HepG2 (cell line): ENCODE data around the gene ERVMER34-1. TPM values are rescaled to one million over a fixed set of nuclear protein-coding genes. Genes with fewer than 3 reads are reported as not detected.

Source experiments
- ATAC-seq: fragments of 200-7000 bp; cut with Tn5 transposase; 3 replicates; pipeline ENCODE4 v1.9.1; 2020; ENCODE audit warnings: mild to moderate bottlenecking, moderate library complexity
- BruUV-seq: library from RNA; stranded (reverse); fragments of 400-500 nt; replicated peaks from 2 replicates; lab custom pipeline; 2021; lab: Mats Ljungman, UMichigan
- CTCF ChIA-PET: fragments of 300-600 bp; formaldehyde crosslinking; extraction: SDS; loops from one replicate; lab custom pipeline; 2021; ENCODE audit warnings: low total read pairs, inconsistent platforms, low intra/inter-chr PET ratio; lab: Yijun Ruan, JAX
- POLR2A ChIA-PET: fragments of 350-600 bp; sonication (Branson Sonifier 250); formaldehyde crosslinking; loops from one replicate; lab custom pipeline; 2020; ENCODE audit warnings: antibody characterized with exemption, inconsistent platforms; lab: Yijun Ruan, JAX
- DNase-seq: peaks from one replicate; pipeline ENCODE4 v3.0.0-alpha.2; 2015; ENCODE audit warnings: low spot score
- FAIRE-seq: peaks from 3 replicates; lab custom pipeline; 2011; peaks lifted over from hg19 to GRCh38; lab: Jason Lieb, UNC
- H2AFZ ChIP-seq: one replicate; pipeline ENCODE4 v1.6.1; 2011; ENCODE audit warnings: low read length, inconsistent platforms
- H3K27ac ChIP-seq: fragments of 300-600 bp; 3 replicates; pipeline ENCODE4 v1.8.0; 2011; ENCODE audit warnings: mixed run types, mild to moderate bottlenecking, mixed read lengths, low read length, inconsistent platforms; ENCODE audit not compliant: insufficient read depth; ENCODE audit errors: extremely low read length
- H3K27me3 ChIP-seq, 2 experiments: fragments of 200-600 bp in 1 of 2; 2 replicates in 1 of 2; 3 replicates in 1 of 2; pipeline versions ENCODE4 v1.6.0 to v1.8.0; 2011; ENCODE audit warnings: low read length in 2 of 2, mild to moderate bottlenecking in 2 of 2, moderate library complexity in 2 of 2, inconsistent platforms in 1 of 2; ENCODE audit not compliant: insufficient read depth in 2 of 2, control insufficient read depth in 1 of 2
- H3K36me3 ChIP-seq, 2 experiments: fragments of 200-600 bp in 1 of 2; replicated peaks in 1 of 2; 2 replicates in 1 of 2; 3 replicates in 1 of 2; pipeline versions ENCODE4 v1.5.1 to v1.8.0; 2011; ENCODE audit warnings: low read length in 2 of 2, inconsistent platforms in 1 of 2; ENCODE audit not compliant: insufficient read depth in 2 of 2, control insufficient read depth in 1 of 2
- H3K4me1 ChIP-seq: 2 replicates; pipeline ENCODE4 v1.5.1; 2012; ENCODE audit warnings: low read length, inconsistent platforms; ENCODE audit not compliant: insufficient read depth
- H3K4me2 ChIP-seq: 2 replicates; pipeline ENCODE4 v1.6.0; 2011; ENCODE audit warnings: low read depth, low read length, inconsistent platforms
- H3K4me3 ChIP-seq, 3 experiments: fragments of 200-600 bp in 1 of 3; sonication (generic), shearing (Covaris generic) in 1 of 3; replicated peaks in 1 of 3; 2 replicates each; pipeline ENCODE4 v1.5.1; 2011 to 2016; ENCODE audit warnings: low read length in 3 of 3, inconsistent platforms in 2 of 3, low read depth in 2 of 3, mild to moderate bottlenecking in 2 of 3, control low read depth in 1 of 3, mixed read lengths in 1 of 3; ENCODE audit not compliant: insufficient read depth in 1 of 3
- H3K79me2 ChIP-seq: one replicate; pipeline ENCODE4 v1.6.1; 2011; ENCODE audit warnings: low read length, inconsistent platforms; ENCODE audit not compliant: insufficient read depth
- H3K9ac ChIP-seq: 2 replicates; pipeline ENCODE4 v1.6.0; 2011; ENCODE audit warnings: mild to moderate bottlenecking, low read depth, low read length, inconsistent platforms; ENCODE audit not compliant: insufficient read depth
- H3K9me3 ChIP-seq: 2 replicates; pipeline ENCODE4 v1.5.1; 2012; ENCODE audit warnings: mild to moderate bottlenecking, low read length
- H4K20me1 ChIP-seq: 2 replicates; pipeline ENCODE4 v1.6.0; 2011; ENCODE audit warnings: inconsistent platforms, mild to moderate bottlenecking, low read length, moderate library complexity; ENCODE audit not compliant: insufficient read depth
- FOXA3 ChIP-seq: IDR thresholded peaks from 2 replicates; pipeline ENCODE4 v1.6.1; 2016; ENCODE audit warnings: missing genetic modification reagents, missing compliant biosample characterization
- KDM6A ChIP-seq: IDR thresholded peaks from 2 replicates; pipeline ENCODE4 v1.6.1; 2016; ENCODE audit warnings: low read depth
- NCOA5 ChIP-seq: sonication (generic); formaldehyde crosslinking; IDR thresholded peaks from 2 replicates; pipeline ENCODE4 v1.4.0; 2020; ENCODE audit warnings: missing genetic modification reagents
- NFIC ChIP-seq: IDR thresholded peaks from 2 replicates; pipeline ENCODE4 v1.6.1; 2012; ENCODE audit warnings: mild to moderate bottlenecking, low read length, inconsistent platforms
- SATB2 ChIP-seq: sonication (generic); formaldehyde crosslinking; IDR thresholded peaks from 2 replicates; pipeline ENCODE4 v1.5.0; 2020; ENCODE audit warnings: missing genetic modification reagents
- ZNF251 ChIP-seq: sonication (generic); formaldehyde crosslinking; IDR thresholded peaks from 2 replicates; pipeline ENCODE4 v1.9.0; 2021; ENCODE audit warnings: mild to moderate bottlenecking, missing genetic modification reagents
- ZNF263 ChIP-seq: sonication (generic); formaldehyde crosslinking; IDR thresholded peaks from 2 replicates; pipeline ENCODE4 v1.4.0; 2020; ENCODE audit warnings: missing genetic modification reagents
- ZNF33A ChIP-seq: sonication (generic); formaldehyde crosslinking; IDR thresholded peaks from 2 replicates; pipeline ENCODE4 v1.5.1; 2020; ENCODE audit warnings: missing genetic modification reagents, mild to moderate bottlenecking, moderate library complexity, borderline replicate concordance
- ZNF558 ChIP-seq: sonication (generic); formaldehyde crosslinking; IDR thresholded peaks from 2 replicates; pipeline ENCODE4 v1.9.0; 2022; ENCODE audit warnings: mild to moderate bottlenecking, missing genetic modification reagents, borderline replicate concordance
- ZNF841 ChIP-seq: sonication (generic); formaldehyde crosslinking; IDR thresholded peaks from 2 replicates; pipeline ENCODE4 v1.8.1; 2023; ENCODE audit warnings: missing genetic modification reagents, borderline replicate concordance
- ZSCAN9 ChIP-seq: IDR thresholded peaks from 2 replicates; pipeline ENCODE4 v1.6.1; 2016; ENCODE audit warnings: borderline replicate concordance
- in situ Hi-C: cut with HindIII; loops from 2 replicates; pipeline ENCODE4 v1.10.0; 2017; ENCODE audit warnings: low pct_unique_long_range_greater_than_20kb; ENCODE audit not compliant: extremely low pct_ligation_motif_present
- intact Hi-C: fragments of 100-400 bp; cut with micrococcal nuclease; formaldehyde crosslinking; loops from one replicate; pipeline ENCODE4 v1.10.0; 2022; ENCODE audit not compliant: unreplicated experiment
- polyA plus RNA-seq, 8 experiments: library from polyadenylated mRNA; depleted of rRNA in 3 of 8; stranded (reverse) in 7 of 8; unstranded in 1 of 8; fragments of >200 nt; fragmentation: Illumina TruSeq in 4 of 8; extraction: Trizol in 4 of 8; gene quantifications; 2 replicates each; pipeline versions ENCODE4 v1.2.1 to v1.2.3, GENCODE V29; 2011 to 2016; ENCODE audit warnings: low read depth in 4 of 8, missing spikeins in 1 of 8, mixed read lengths in 1 of 8; ENCODE audit not compliant: insufficient read depth in 1 of 8
- total RNA-seq, 5 experiments: library from RNA; depleted of rRNA; stranded (reverse); fragments of >200 nt; fragmentation: Illumina TruSeq; extraction: Trizol; gene quantifications; 2 replicates each; pipeline ENCODE4 v1.2.3, GENCODE V29; 2016; ENCODE audit warnings: low read depth in 1 of 5
- TF ChIP-seq, protein P1 (sequence below), 2 experiments: fragments of 450-650 bp in 1 of 2; sonication (generic) in 1 of 2; formaldehyde crosslinking; IDR thresholded peaks; 2 replicates each; pipeline versions ENCODE4 v1.5.0 to v1.8.0; 2020 to 2022; ENCODE audit warnings: mild to moderate bottlenecking in 1 of 2, missing genetic modification reagents in 1 of 2
- TF ChIP-seq, protein P2 (sequence below): fragments of 450-650 bp; IDR thresholded peaks from 2 replicates; pipeline ENCODE4 v1.6.1; 2017; ENCODE audit warnings: mild to moderate bottlenecking
- TF ChIP-seq, protein P3 (sequence below): IDR thresholded peaks from 2 replicates; pipeline ENCODE4 v1.6.1; 2016; ENCODE audit warnings: mild to moderate bottlenecking
- TF ChIP-seq, protein P4 (sequence below): sonication (generic); formaldehyde crosslinking; IDR thresholded peaks from 2 replicates; pipeline ENCODE4 v1.5.0; 2020; ENCODE audit warnings: mild to moderate bottlenecking, missing genetic modification reagents
- TF ChIP-seq, protein P5 (sequence below): sonication (generic); formaldehyde crosslinking; IDR thresholded peaks from 2 replicates; pipeline ENCODE4 v1.5.1; 2020; ENCODE audit warnings: missing genetic modification reagents, mild to moderate bottlenecking, borderline replicate concordance

The ERVMER34-1 gene
- total and polyA plus RNA-seq, 2 of the 13 experiments (the other 11 are each of a cell fraction or from before 2014, with no cell fraction given): 0.04 to 0.35 TPM

DNA sequence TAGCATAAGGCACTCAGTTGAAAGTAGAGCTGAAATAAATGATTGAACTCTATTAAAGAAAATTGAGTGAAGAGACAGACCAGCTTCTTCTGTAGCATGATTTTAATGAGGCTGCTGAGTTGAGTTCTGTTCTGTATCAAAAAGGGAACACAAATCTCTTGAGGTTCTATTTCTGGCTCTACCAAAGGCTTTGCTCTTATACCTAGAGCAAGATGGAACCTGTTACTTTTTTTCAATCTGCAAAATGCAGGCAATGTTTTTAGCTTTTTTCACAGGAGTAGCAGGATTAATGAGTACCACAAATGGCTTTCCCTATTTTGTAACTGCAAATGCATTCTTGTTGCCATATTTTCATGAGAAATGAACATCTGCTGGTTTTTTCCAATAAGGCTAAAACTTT is 4.2 kb upstream of the ERVMER34-1 start:
- in situ Hi-C loops: no loop called here
- no peak for ATAC-seq
- POLR2A ChIA-PET: no interaction called here
- Histone ChIP-seq H3K36me3 (no peaks in the 10 kb centered on the region), H3K79me2 (no peaks in the 10 kb centered on the region), H3K9me3 (no peaks in the 10 kb centered on the region), H3K4me2 (no peak overlapping the region), H3K27ac (no peak overlapping the region), H4K20me1 (no peaks in the 10 kb centered on the region), H3K27me3 (peaks cover 3 to 12% of the 10 kb centered on the region in 2 experiments; a peak in 4 of 5 replicates), H3K4me1 (0 out of 2 replicates have a peak, but pooled peaks cover 6% of the 10 kb centered on the region), H3K4me3 (no peak overlapping the region), H2AFZ (no peak overlapping the region), H3K9ac (no peak overlapping the region)
- CTCF ChIA-PET: no interaction called here
- BruUV-seq: no TSS peak
- no peak for FAIRE-seq
- TF ChIP-seq NFIC: no peak
- no peak for TF ChIP-seq ZNF841 (CRISPR knock-in tag)
- TF ChIP-seq, protein P1, sequence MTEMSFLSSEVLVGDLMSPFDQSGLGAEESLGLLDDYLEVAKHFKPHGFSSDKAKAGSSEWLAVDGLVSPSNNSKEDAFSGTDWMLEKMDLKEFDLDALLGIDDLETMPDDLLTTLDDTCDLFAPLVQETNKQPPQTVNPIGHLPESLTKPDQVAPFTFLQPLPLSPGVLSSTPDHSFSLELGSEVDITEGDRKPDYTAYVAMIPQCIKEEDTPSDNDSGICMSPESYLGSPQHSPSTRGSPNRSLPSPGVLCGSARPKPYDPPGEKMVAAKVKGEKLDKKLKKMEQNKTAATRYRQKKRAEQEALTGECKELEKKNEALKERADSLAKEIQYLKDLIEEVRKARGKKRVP (CRISPR knock-in tag; IDR thresholded peaks at IDR 0.05): no peak
- no peak for TF ChIP-seq FOXA3 (CRISPR knock-in tag)
- no peak for TF ChIP-seq ZNF558 (CRISPR knock-in tag)
- no peak for TF ChIP-seq ZSCAN9 (CRISPR knock-in tag)
- no peak for TF ChIP-seq SATB2 (CRISPR knock-in tag)
- TF ChIP-seq, protein P2, sequence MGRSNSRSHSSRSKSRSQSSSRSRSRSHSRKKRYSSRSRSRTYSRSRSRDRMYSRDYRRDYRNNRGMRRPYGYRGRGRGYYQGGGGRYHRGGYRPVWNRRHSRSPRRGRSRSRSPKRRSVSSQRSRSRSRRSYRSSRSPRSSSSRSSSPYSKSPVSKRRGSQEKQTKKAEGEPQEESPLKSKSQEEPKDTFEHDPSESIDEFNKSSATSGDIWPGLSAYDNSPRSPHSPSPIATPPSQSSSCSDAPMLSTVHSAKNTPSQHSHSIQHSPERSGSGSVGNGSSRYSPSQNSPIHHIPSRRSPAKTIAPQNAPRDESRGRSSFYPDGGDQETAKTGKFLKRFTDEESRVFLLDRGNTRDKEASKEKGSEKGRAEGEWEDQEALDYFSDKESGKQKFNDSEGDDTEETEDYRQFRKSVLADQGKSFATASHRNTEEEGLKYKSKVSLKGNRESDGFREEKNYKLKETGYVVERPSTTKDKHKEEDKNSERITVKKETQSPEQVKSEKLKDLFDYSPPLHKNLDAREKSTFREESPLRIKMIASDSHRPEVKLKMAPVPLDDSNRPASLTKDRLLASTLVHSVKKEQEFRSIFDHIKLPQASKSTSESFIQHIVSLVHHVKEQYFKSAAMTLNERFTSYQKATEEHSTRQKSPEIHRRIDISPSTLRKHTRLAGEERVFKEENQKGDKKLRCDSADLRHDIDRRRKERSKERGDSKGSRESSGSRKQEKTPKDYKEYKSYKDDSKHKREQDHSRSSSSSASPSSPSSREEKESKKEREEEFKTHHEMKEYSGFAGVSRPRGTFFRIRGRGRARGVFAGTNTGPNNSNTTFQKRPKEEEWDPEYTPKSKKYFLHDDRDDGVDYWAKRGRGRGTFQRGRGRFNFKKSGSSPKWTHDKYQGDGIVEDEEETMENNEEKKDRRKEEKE: no peak
- TF ChIP-seq KDM6A (CRISPR knock-in tag): no peak
- TF ChIP-seq ZNF263 (CRISPR knock-in tag): no peak
- TF ChIP-seq, protein P3, sequence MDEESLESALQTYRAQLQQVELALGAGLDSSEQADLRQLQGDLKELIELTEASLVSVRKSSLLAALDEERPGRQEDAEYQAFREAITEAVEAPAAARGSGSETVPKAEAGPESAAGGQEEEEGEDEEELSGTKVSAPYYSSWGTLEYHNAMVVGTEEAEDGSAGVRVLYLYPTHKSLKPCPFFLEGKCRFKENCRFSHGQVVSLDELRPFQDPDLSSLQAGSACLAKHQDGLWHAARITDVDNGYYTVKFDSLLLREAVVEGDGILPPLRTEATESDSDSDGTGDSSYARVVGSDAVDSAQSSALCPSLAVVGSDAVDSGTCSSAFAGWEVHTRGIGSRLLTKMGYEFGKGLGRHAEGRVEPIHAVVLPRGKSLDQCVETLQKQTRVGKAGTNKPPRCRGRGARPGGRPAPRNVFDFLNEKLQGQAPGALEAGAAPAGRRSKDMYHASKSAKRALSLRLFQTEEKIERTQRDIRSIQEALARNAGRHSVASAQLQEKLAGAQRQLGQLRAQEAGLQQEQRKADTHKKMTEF (CRISPR knock-in tag): no peak
- TF ChIP-seq ZNF251 (CRISPR knock-in tag): no peak
- TF ChIP-seq ZNF33A: no peak
- no peak for TF ChIP-seq NCOA5
- TF ChIP-seq, protein P4, sequence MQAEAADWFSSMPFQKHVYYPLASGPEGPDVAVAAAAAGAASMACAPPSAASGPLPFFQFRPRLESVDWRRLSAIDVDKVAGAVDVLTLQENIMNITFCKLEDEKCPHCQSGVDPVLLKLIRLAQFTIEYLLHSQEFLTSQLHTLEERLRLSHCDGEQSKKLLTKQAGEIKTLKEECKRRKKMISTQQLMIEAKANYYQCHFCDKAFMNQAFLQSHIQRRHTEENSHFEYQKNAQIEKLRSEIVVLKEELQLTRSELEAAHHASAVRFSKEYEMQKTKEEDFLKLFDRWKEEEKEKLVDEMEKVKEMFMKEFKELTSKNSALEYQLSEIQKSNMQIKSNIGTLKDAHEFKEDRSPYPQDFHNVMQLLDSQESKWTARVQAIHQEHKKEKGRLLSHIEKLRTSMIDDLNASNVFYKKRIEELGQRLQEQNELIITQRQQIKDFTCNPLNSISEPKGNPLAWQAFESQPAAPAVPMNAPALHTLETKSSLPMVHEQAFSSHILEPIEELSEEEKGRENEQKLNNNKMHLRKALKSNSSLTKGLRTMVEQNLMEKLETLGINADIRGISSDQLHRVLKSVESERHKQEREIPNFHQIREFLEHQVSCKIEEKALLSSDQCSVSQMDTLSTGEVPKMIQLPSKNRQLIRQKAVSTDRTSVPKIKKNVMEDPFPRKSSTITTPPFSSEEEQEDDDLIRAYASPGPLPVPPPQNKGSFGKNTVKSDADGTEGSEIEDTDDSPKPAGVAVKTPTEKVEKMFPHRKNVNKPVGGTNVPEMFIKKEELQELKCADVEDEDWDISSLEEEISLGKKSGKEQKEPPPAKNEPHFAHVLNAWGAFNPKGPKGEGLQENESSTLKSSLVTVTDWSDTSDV: no peak
- TF ChIP-seq, protein P5, sequence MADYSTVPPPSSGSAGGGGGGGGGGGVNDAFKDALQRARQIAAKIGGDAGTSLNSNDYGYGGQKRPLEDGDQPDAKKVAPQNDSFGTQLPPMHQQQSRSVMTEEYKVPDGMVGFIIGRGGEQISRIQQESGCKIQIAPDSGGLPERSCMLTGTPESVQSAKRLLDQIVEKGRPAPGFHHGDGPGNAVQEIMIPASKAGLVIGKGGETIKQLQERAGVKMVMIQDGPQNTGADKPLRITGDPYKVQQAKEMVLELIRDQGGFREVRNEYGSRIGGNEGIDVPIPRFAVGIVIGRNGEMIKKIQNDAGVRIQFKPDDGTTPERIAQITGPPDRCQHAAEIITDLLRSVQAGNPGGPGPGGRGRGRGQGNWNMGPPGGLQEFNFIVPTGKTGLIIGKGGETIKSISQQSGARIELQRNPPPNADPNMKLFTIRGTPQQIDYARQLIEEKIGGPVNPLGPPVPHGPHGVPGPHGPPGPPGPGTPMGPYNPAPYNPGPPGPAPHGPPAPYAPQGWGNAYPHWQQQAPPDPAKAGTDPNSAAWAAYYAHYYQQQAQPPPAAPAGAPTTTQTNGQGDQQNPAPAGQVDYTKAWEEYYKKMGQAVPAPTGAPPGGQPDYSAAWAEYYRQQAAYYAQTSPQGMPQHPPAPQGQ: no peak
- no peak for DNase-seq
- intact Hi-C loops: no loop called here
